Osteoblast (primary cell): ENCODE measurements around the gene NR2F1-AS1. TPM values are rescaled to one million over a fixed set of nuclear protein-coding genes. Genes with fewer than 3 reads are reported as not detected.
A peak's percentile ranks its signal among the peaks of the same experiment; 100 is the strongest.

ENCODE experiments used
- DNase-seq: peaks from one replicate; pipeline ENCODE4 v3.0.0; 2011; ENCODE audit warnings: low spot score, mixed read lengths; ENCODE audit not compliant: insufficient read length; ENCODE audit errors: missing footprints
- H2AFZ ChIP-seq: 2 replicates; pipeline ENCODE4 v1.6.0; 2011; ENCODE audit warnings: mild to moderate bottlenecking, low read length
- H3K27ac ChIP-seq: 2 replicates; pipeline ENCODE4 v1.5.1; 2011; ENCODE audit warnings: mild to moderate bottlenecking, low read depth, low read length, moderate library complexity
- H3K27me3 ChIP-seq: 2 replicates; pipeline ENCODE4 v1.6.0; 2012; ENCODE audit warnings: mild to moderate bottlenecking, control low read depth, inconsistent platforms, low read length, moderate library complexity; ENCODE audit not compliant: insufficient read depth
- H3K36me3 ChIP-seq: 2 replicates; pipeline ENCODE4 v1.5.1; 2011; ENCODE audit warnings: mild to moderate bottlenecking, low read length, control low read depth, moderate library complexity; ENCODE audit not compliant: insufficient read depth
- H3K4me1 ChIP-seq: 2 replicates; pipeline ENCODE4 v1.5.1; 2011; ENCODE audit warnings: mild to moderate bottlenecking, low read length, control low read depth, moderate library complexity; ENCODE audit not compliant: insufficient read depth
- H3K4me2 ChIP-seq: 2 replicates; pipeline ENCODE4 v1.6.0; 2011; ENCODE audit warnings: mild to moderate bottlenecking, low read length; ENCODE audit not compliant: insufficient read depth
- H3K4me3 ChIP-seq: fragments of 200-600 bp; sonication (generic); 3 replicates; pipeline ENCODE4 v1.5.1; 2012; ENCODE audit warnings: mild to moderate bottlenecking, low read length, inconsistent platforms; ENCODE audit not compliant: insufficient read depth
- H3K79me2 ChIP-seq: 2 replicates; pipeline ENCODE4 v1.6.0; 2012; ENCODE audit warnings: mild to moderate bottlenecking, low read length, control low read depth, inconsistent platforms; ENCODE audit not compliant: insufficient read depth
- H3K9me3 ChIP-seq: 2 replicates; pipeline ENCODE4 v1.5.1; 2011; ENCODE audit warnings: low read depth, low read length, control low read depth
- H4K20me1 ChIP-seq: 2 replicates; pipeline ENCODE4 v1.6.0; 2012; ENCODE audit warnings: mild to moderate bottlenecking, low read length, control low read depth; ENCODE audit not compliant: insufficient read depth
- total RNA-seq: library from RNA; depleted of rRNA; stranded (reverse); fragments of >200 nt; gene quantifications from 2 replicates; pipeline ENCODE4 v1.2.3, GENCODE V29; 2012
- TF ChIP-seq, protein P1 (sequence below): IDR thresholded peaks from 2 replicates; pipeline ENCODE4 v1.5.1; 2011; ENCODE audit warnings: mild to moderate bottlenecking, low read depth, low read length, moderate library complexity; ENCODE audit errors: extremely low read depth

NR2F1-AS1 gene
- total RNA-seq, 1 donor, result 15.9 TPM

DNA sequence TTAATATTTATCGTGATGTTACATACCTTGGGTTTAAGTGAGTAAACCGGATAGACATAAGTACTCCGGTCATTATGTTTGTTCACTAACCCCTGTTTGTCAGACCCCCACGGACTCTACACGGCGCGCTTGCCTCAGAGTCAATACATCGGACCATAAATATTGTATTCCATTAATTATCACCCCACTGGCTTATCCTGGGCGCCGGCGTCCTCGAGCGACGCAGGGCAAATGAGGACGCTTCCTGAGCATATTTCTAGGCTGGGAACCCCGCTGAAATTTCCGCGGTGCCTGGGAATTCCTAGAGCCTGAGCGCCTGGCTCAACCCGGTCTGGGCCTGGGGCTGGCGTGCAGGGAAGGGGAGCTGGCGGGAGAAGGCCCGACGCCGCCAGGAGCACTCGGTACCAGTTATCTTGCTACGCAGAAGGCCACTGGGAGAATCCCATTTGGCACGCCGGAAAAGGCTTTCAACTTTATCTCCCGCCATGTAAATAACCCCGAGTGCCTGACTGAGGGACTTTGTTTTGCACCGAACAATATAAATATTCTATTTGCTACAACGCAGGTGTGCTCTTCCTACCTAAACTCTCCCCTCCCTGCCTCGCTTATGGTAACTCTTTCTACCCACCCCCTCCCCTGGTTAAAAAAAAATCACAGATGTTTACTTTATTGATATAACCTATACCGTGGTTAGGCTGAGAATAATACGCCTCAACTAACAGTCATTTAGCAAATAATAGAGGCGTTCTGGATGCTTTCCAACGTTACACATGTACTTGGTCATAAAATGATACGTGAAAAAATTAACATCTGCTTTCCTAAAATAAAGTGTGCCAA lies 21.4 kb upstream of the NR2F1-AS1 start:
- TF ChIP-seq, protein P1, sequence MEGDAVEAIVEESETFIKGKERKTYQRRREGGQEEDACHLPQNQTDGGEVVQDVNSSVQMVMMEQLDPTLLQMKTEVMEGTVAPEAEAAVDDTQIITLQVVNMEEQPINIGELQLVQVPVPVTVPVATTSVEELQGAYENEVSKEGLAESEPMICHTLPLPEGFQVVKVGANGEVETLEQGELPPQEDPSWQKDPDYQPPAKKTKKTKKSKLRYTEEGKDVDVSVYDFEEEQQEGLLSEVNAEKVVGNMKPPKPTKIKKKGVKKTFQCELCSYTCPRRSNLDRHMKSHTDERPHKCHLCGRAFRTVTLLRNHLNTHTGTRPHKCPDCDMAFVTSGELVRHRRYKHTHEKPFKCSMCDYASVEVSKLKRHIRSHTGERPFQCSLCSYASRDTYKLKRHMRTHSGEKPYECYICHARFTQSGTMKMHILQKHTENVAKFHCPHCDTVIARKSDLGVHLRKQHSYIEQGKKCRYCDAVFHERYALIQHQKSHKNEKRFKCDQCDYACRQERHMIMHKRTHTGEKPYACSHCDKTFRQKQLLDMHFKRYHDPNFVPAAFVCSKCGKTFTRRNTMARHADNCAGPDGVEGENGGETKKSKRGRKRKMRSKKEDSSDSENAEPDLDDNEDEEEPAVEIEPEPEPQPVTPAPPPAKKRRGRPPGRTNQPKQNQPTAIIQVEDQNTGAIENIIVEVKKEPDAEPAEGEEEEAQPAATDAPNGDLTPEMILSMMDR, result no peak
- Histone ChIP-seq H3K27ac (no peak overlapping the region), H3K4me1 (peaks cover 6% of the 10 kb centered on the region), H3K79me2 (no peaks in the 10 kb centered on the region), H3K4me2 (no peak overlapping the region), H4K20me1 (no peaks in the 10 kb centered on the region), H3K4me3 (no peak overlapping the region), H2AFZ (no peak overlapping the region), H3K27me3 (peaks cover 82% of the 10 kb centered on the region), H3K36me3 (no peaks in the 10 kb centered on the region), H3K9me3 (no peaks in the 10 kb centered on the region)
- no peak for DNase-seq

DNA sequence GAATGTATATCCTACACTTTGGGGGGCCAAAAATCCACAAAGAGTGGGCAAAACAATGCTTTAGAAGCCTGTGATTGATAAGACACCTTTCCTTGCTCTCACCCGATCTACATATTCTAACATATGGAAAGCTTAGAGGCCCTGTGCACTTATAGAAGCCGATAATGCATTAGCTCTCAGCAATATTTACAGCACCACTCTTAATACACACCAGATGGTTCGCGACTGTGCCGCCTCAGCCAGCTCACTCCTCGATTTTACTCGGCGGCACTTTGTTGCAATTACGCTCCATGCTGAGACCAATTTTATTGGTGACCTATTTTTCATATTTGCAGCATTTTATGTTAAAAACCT lies 20.8 kb upstream of the NR2F1-AS1 start:
- Histone ChIP-seq H3K4me3 (no peak overlapping the region), H4K20me1 (no peaks in the 10 kb centered on the region), H3K27ac (no peak overlapping the region), H2AFZ (no peak overlapping the region), H3K79me2 (no peaks in the 10 kb centered on the region), H3K27me3 (peaks cover 86% of the 10 kb centered on the region), H3K4me2 (peak overlapping the region; percentile 28), H3K4me1 (no peaks in the 10 kb centered on the region), H3K9me3 (no peaks in the 10 kb centered on the region), H3K36me3 (no peaks in the 10 kb centered on the region)
- TF ChIP-seq, protein P1, result no peak
- no peak for DNase-seq

DNA sequence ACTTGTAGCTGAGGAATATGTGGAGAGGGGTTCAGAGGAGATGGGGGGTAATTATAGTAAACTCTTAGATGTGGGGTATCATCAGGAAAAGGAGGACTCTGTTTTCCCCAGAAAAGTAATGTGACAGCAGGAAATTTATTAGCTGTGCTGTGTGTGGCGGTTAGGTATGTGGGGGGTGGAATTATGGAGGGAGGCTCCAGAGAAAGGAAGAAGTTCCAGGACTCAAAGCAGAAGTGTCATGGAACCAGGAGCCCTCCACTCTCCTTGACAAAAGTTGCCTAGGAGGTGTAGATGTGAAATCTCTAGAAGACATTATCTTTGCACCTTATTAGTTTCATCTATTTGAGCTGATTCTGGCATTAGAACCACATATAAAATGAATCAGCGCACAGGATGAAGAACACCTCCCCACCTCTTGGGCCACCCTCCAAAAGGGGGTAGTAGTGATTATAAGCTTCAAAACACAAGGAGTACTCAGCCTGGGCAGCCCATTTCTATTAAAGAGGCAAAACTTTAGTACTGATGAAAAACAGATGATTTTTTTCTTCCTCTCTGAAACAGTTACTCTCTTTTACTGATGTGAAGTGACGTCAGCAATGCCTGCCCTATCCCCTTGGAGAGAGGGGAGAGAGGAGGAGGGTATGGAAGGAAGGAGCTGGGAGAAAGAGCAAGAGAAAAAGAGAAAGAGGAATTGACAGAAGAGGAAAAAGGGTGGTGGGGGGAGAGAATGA lies 20.2 kb upstream of the NR2F1-AS1 start:
- no peak overlapping the region for H3K27ac ChIP-seq
- peak overlapping the region; percentile 28 for H3K4me2 ChIP-seq
- no peak overlapping the region for H3K4me3 ChIP-seq

More for the DNA sequence above, 20.2 kb upstream of the NR2F1-AS1 start:
- Histone ChIP-seq H4K20me1 (no peaks in the 10 kb centered on the region), H3K4me1 (no peaks in the 10 kb centered on the region), H3K79me2 (no peaks in the 10 kb centered on the region), H3K27me3 (peaks cover 83% of the 10 kb centered on the region), H3K36me3 (no peaks in the 10 kb centered on the region), H2AFZ (no peak overlapping the region), H3K9me3 (no peaks in the 10 kb centered on the region)
- no peak for DNase-seq
- TF ChIP-seq, protein P1, result no peak
